Thoracic aorta endothelial cell (primary cell): ENCODE results near the gene POTEM. TPM values are rescaled to one million over a fixed set of nuclear protein-coding genes. Genes with fewer than 3 reads are reported as not detected.

Experiments
- small RNA-seq: library from RNA; depleted of rRNA; stranded (forward); fragments of <200 nt; gene quantifications from one replicate; pipeline ENCODE3, GENCODE V24; 2012
- total RNA-seq: library from RNA; depleted of rRNA; stranded (reverse); fragments of >200 nt; gene quantifications from 2 replicates; pipeline ENCODE4 v1.2.3, GENCODE V29; 2012

The POTEM gene
- total RNA-seq, result not detected in 2 replicates

DNA sequence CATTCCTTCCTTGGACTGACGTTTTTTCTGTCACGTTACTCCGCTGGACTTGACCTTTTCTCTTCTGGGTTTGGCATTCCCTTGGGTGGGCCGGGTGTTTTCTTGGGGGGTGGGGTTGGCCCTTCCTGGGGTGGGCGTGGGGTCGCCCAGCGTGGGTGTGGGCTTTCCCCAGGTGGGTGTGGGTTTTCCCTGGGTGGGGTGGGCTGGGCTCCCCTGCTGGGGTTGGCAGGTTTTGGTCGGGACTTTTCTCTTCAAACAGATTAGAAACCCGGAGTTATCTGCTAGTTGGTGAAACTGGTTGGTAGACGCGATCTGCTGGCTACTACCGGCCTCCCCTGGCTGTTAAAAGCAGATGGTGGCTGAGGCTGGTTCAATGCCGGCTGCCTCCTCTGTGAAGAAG lies at the start of gene POTEM:
Gene POTEM (plus strand): TSS at position 301 of the 400 bp plus-strand sequence. CDS start 52 bp downstream, at position 353.

Small RNA genes within 50 kb of the gene (small RNA-seq; reads per million reads assigned to genes)
- gene RNU6-1239P, result not detected
